WTC11 (cell line): ENCODE data around the gene SERPING1. TPM values are rescaled to one million over a fixed set of nuclear protein-coding genes. Genes with fewer than 3 reads are reported as not detected.

ENCODE experiments used
- ARID4B ChIP-seq: sonication (generic); formaldehyde crosslinking; IDR thresholded peaks from 2 replicates; pipeline ENCODE4 v1.8.0; 2023; ENCODE audit warnings: missing genetic modification reagents, mild to moderate bottlenecking, borderline replicate concordance
- ATF2 ChIP-seq: sonication (generic); formaldehyde crosslinking; IDR thresholded peaks from 2 replicates; pipeline ENCODE4 v1.8.1; 2022; ENCODE audit warnings: low read depth, missing genetic modification reagents, borderline replicate concordance
- ATF6 ChIP-seq: sonication (generic); formaldehyde crosslinking; IDR thresholded peaks from 2 replicates; pipeline ENCODE4 v1.8.1; 2023; ENCODE audit warnings: mild to moderate bottlenecking, missing genetic modification reagents
- E2F1 ChIP-seq: sonication (generic); formaldehyde crosslinking; IDR thresholded peaks from 2 replicates; pipeline ENCODE4 v1.8.0; 2022; ENCODE audit warnings: mild to moderate bottlenecking, missing genetic modification reagents
- E2F5 ChIP-seq: sonication (generic); formaldehyde crosslinking; IDR thresholded peaks from 2 replicates; pipeline ENCODE4 v1.8.1; 2022; ENCODE audit warnings: mild to moderate bottlenecking, moderate library complexity, missing genetic modification reagents
- FOXJ3 ChIP-seq: sonication (generic); formaldehyde crosslinking; IDR thresholded peaks from 2 replicates; pipeline ENCODE4 v1.9.0; 2021; ENCODE audit warnings: missing genetic modification reagents, mild to moderate bottlenecking, borderline replicate concordance
- FOXK1 ChIP-seq: sonication (generic); formaldehyde crosslinking; IDR thresholded peaks from 2 replicates; pipeline ENCODE4 v1.8.0; 2022; ENCODE audit warnings: mild to moderate bottlenecking, moderate library complexity, missing genetic modification reagents
- JAZF1 ChIP-seq: fragments of 250-450 bp; sonication (Bioruptor Pico); IDR thresholded peaks from 2 replicates; pipeline ENCODE4 v1.9.0; 2021; ENCODE audit warnings: moderate library complexity, mild to moderate bottlenecking, inconsistent platforms
- JUN ChIP-seq: sonication (generic); formaldehyde crosslinking; IDR thresholded peaks from 2 replicates; pipeline ENCODE4 v1.8.0; 2023; ENCODE audit warnings: mild to moderate bottlenecking, missing genetic modification reagents
- MYBL2 ChIP-seq: sonication (generic); formaldehyde crosslinking; IDR thresholded peaks from 2 replicates; pipeline ENCODE4 v1.8.1; 2023; ENCODE audit warnings: mild to moderate bottlenecking, moderate library complexity, missing genetic modification reagents
- NFYB ChIP-seq: sonication (generic); formaldehyde crosslinking; conservative IDR thresholded peaks from 2 replicates; pipeline ENCODE4 v1.8.0; 2022; ENCODE audit warnings: low read depth, missing genetic modification reagents
- PRRX2 ChIP-seq: fragments of 250-450 bp; sonication (Bioruptor Pico); IDR thresholded peaks from 2 replicates; pipeline ENCODE4 v1.8.0; 2021; ENCODE audit warnings: mild to moderate bottlenecking
- TEAD1 ChIP-seq: sonication (generic); formaldehyde crosslinking; IDR thresholded peaks from 2 replicates; pipeline ENCODE4 v1.8.0; 2022; ENCODE audit warnings: mild to moderate bottlenecking, missing genetic modification reagents
- TEAD4 ChIP-seq: sonication (generic); formaldehyde crosslinking; IDR thresholded peaks from 2 replicates; pipeline ENCODE4 v1.8.0; 2022; ENCODE audit warnings: mild to moderate bottlenecking, missing genetic modification reagents
- USF1 ChIP-seq: sonication (generic); formaldehyde crosslinking; IDR thresholded peaks from 2 replicates; pipeline ENCODE4 v1.8.0; 2022; ENCODE audit warnings: mild to moderate bottlenecking, missing genetic modification reagents
- ZNF138 ChIP-seq: sonication (generic); formaldehyde crosslinking; conservative IDR thresholded peaks from 2 replicates; pipeline ENCODE4 v1.8.1; 2022; ENCODE audit warnings: mild to moderate bottlenecking, moderate library complexity, missing genetic modification reagents
- ZNF281 ChIP-seq: sonication (generic); formaldehyde crosslinking; IDR thresholded peaks from 2 replicates; pipeline ENCODE4 v1.8.0; 2023; ENCODE audit warnings: mild to moderate bottlenecking, missing genetic modification reagents
- ZNF532 ChIP-seq: fragments of 250-450 bp; sonication (Bioruptor Pico); IDR thresholded peaks from 2 replicates; pipeline ENCODE4 v1.9.0; 2021; ENCODE audit warnings: mild to moderate bottlenecking, borderline replicate concordance
- ZNF671 ChIP-seq: fragments of 250-450 bp; sonication (Bioruptor Pico); IDR thresholded peaks from 2 replicates; pipeline ENCODE4 v1.8.0; 2021; ENCODE audit warnings: mild to moderate bottlenecking
- total RNA-seq: library from RNA; stranded (reverse); gene quantifications from 3 replicates; pipeline ENCODE4 v1.2.3, GENCODE V29; 2021

Gene SERPING1
- total RNA-seq, 1 experiment from 2014 or later: 49.1 TPM

GRCh38 chr11:57638005-57638781 lies 40.7 kb downstream of the SERPING1 start (continued):
- TF ChIP-seq ZNF281 (CRISPR knock-in tag) (peak; percentile 64; the same call in 1 of the 2 replicates), E2F5 (CRISPR knock-in tag) (no peak; the same call in 1 of the 2 replicates), USF1 (peak; percentile 39; the same call in 1 of the 2 replicates), MYBL2 (CRISPR knock-in tag) (peak; percentile 58; the same call in 1 of the 2 replicates), ZNF138 (no peak), FOXK1 (CRISPR knock-in tag) (peak; percentile 54; the same call in 1 of the 2 replicates), ARID4B (CRISPR knock-in tag) (0 out of 2 replicates have a peak, but pooled peaks have one; percentile 37), JAZF1 (CRISPR knock-in tag) (no peak), PRRX2 (CRISPR knock-in tag) (no peak), TEAD1 (CRISPR knock-in tag) (peak; percentile 95; the same call in 1 of the 2 replicates), ATF6 (CRISPR knock-in tag) (no peak), ZNF532 (CRISPR knock-in tag) (no peak), ZNF671 (CRISPR knock-in tag) (no peak), TEAD4 (CRISPR knock-in tag) (peak; percentile 89), JUN (CRISPR knock-in tag) (peak; percentile 55; the same call in 1 of the 2 replicates), NFYB (CRISPR knock-in tag) (peak; percentile 72), FOXJ3 (CRISPR knock-in tag) (0 out of 2 replicates have a peak, but pooled peaks have one; percentile 15), E2F1 (CRISPR knock-in tag) (no peak), ATF2 (CRISPR knock-in tag) (no peak)
